ENCODE measurements around the gene IGFL4. TPM values are rescaled to one million over a fixed set of nuclear protein-coding genes. Genes with fewer than 3 reads are reported as not detected.

Gene IGFL4
- not detected in 2 replicates for total RNA-seq (2012; rRNA removed)
- polyA plus RNA-seq (2012; rRNA removed) = not detected in 2 replicates
- polyA plus RNA-seq (2012; cell fraction: cytosol; rRNA removed) = not detected in 2 replicates
- not detected in 2 replicates for polyA plus RNA-seq (2012; cell fraction: nucleus; rRNA removed; ENCODE audit: low replicate concordance)
- not detected for Bru-seq, nascent RNA
- BruChase-seq, experiment 1, labeled RNA remaining after a 6-hour chase = not detected
- BruChase-seq, experiment 2, labeled RNA remaining after a 2-hour chase = percentile 3 among the genes with signal in this experiment
- long read RNA-seq, partial matches to known transcripts = 0 of 1 reads
- long read RNA-seq, other reads (novel, unspliced or antisense) = 1 of 1 reads

DNA sequence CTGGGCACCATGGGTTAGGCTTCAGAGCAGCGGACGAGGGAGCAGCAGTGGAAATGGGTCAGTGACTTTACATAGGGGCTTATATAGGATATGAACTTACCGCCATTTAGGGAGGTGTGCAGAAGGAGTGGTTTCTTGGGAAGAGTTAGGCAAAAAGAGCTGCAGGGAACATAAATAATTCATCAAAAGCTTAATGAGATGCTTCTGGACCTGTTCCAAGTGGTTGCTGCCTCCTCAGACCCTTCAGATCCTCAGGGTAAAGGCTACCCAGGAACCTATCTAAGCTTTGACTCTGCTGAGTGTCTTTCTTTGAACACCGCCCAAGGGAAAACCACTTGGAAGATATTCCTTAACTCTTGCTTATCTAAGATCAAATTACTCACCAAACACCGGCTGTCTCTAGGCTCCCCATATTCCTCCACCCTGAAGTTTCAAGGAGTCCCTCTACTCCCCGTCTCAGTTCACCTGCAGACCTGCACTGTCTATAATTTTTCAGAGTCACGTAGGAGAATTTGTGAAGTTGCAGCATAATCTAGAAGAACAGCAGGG, at the start of gene IGFL4:
Gene IGFL4, minus strand, starts transcription at position 51 of the 549 bp plus-strand sequence. Its CDS starts 40 bp downstream, at position 11.
- no peak within 1 kb of the TSS for H2BK5ac ChIP-seq (ENCODE audit: low read depth, low read length, poor library complexity, severe bottlenecking)
- no peak within 1 kb of the TSS for H2AK9ac ChIP-seq (replicated peaks; ENCODE audit: low read depth, low read length, poor library complexity)
- no peaks in the 10 kb centered on the region for H3K79me1 ChIP-seq (ENCODE audit: low read depth in 1 of 2, low read length in 2 of 2)
- no peak within 1 kb of the TSS for H2AFZ ChIP-seq (replicated peaks; ENCODE audit: low read length, poor library complexity)
- ChIA-PET POLR2A (ENCODE audit: unreplicated experiment) (no interaction called here), CTCF (interaction anchor here (3.2 kb wide), 1 partner anchor 12 kb away, joined by 13 read pairs; no protein-coding TSS in a partner anchor)
- no peak within 1 kb of the TSS for H4K5ac ChIP-seq (ENCODE audit: low read depth, low read length)
- in situ Hi-C loops (cut with MboI; ENCODE audit: low sequenced_read_pairs) = no loop called here
- H3K4me2 ChIP-seq (ENCODE audit: low read depth, low read length) = no peak within 1 kb of the TSS
- H3K4me1 ChIP-seq (ENCODE audit: control insufficient read depth, insufficient read depth, low read length) = no peaks in the 10 kb centered on the region
- H2BK15ac ChIP-seq (ENCODE audit: low read depth, low read length) = no peak within 1 kb of the TSS
- dilution Hi-C loops (cut with HindIII; ENCODE audit: low sequenced_read_pairs, unreplicated experiment) = no loop called here
- no CpG with 5 or more reads among the region's 7 CpGs for WGBS, 2 experiments (ENCODE audit: extremely low coverage in 2 of 2, insufficient read length in 1 of 2)
- peak; percentile 32; the same call in 1 of the 2 replicates for ATAC-seq (ENCODE audit: low read depth)
- no peak within 1 kb of the TSS for H3K23ac ChIP-seq (ENCODE audit: low read depth, low read length)
- H4K91ac ChIP-seq (ENCODE audit: insufficient read depth, low read depth, low read length) = no peak within 1 kb of the TSS
- H3K18ac ChIP-seq (ENCODE audit: low read depth, low read length) = no peak within 1 kb of the TSS
- no peak within 1 kb of the TSS for H2AK5ac ChIP-seq (ENCODE audit: low read depth, low read length)
- no peak within 1 kb of the TSS for H3K9ac ChIP-seq (ENCODE audit: low read depth, low read length)
- no peak within 1 kb of the TSS for H2BK120ac ChIP-seq (ENCODE audit: low read depth, low read length)
- H3K14ac ChIP-seq (replicated peaks; ENCODE audit: low read depth, low read length) = no peak within 1 kb of the TSS
- H3K4ac ChIP-seq (ENCODE audit: low read depth, low read length) = no peak within 1 kb of the TSS
- no peak within 1 kb of the TSS for H3K56ac ChIP-seq (ENCODE audit: extremely low read depth, insufficient read depth, low read length)
- H4K20me1 ChIP-seq (ENCODE audit: insufficient read depth, low read length) = no peaks in the 10 kb centered on the region
- H3K27ac ChIP-seq (ENCODE audit: insufficient read depth, low read length) = no peak within 1 kb of the TSS
- no peaks in the 10 kb centered on the region for H3K9me1 ChIP-seq (ENCODE audit: insufficient read depth, low read length)
- no peak within 1 kb of the TSS for H4K8ac ChIP-seq (ENCODE audit: low read depth in 2 of 2, low read length in 2 of 2)
- H3K9me3 ChIP-seq (ENCODE audit: control insufficient read depth, insufficient read depth, low read length) = peaks cover 6% of the 10 kb centered on the region
- no peak within 1 kb of the TSS for H2BK20ac ChIP-seq (ENCODE audit: low read depth, low read length)
- TF ChIP-seq POLR2A (IDR thresholded peaks at IDR 0.05; ENCODE audit: low read depth, low read length) (no peak), MAZ (IDR thresholded peaks at IDR 0.05; ENCODE audit: borderline replicate concordance, low read depth, low read length) (no peak), NFE2L2 (IDR thresholded peaks at IDR 0.05; ENCODE audit: low read depth, low read length) (no peak), SMC3 (IDR thresholded peaks at IDR 0.05; ENCODE audit: low read depth, low read length) (no peak), CEBPB (IDR thresholded peaks at IDR 0.05; ENCODE audit: low read depth, low read length) (no peak), BHLHE40 (IDR thresholded peaks at IDR 0.05; ENCODE audit: low read depth, low read length) (no peak)
- H3K27me3 ChIP-seq (ENCODE audit: control insufficient read depth, insufficient read depth, low read length) = peaks cover 53% of the 10 kb centered on the region
- no TSS peak for BruUV-seq (replicated peaks)
- no peak for DNase-seq
- no peaks in the 10 kb centered on the region for H3K36me3 ChIP-seq (ENCODE audit: control insufficient read depth, insufficient read depth, low read length)
- no peak within 1 kb of the TSS for H3K4me3 ChIP-seq (ENCODE audit: insufficient read depth, low read depth, low read length)
- intact Hi-C loops (cut with micrococcal nuclease) = no loop called here
